ENCODE results near the gene CDH20.

CDH20 gene

DNA sequence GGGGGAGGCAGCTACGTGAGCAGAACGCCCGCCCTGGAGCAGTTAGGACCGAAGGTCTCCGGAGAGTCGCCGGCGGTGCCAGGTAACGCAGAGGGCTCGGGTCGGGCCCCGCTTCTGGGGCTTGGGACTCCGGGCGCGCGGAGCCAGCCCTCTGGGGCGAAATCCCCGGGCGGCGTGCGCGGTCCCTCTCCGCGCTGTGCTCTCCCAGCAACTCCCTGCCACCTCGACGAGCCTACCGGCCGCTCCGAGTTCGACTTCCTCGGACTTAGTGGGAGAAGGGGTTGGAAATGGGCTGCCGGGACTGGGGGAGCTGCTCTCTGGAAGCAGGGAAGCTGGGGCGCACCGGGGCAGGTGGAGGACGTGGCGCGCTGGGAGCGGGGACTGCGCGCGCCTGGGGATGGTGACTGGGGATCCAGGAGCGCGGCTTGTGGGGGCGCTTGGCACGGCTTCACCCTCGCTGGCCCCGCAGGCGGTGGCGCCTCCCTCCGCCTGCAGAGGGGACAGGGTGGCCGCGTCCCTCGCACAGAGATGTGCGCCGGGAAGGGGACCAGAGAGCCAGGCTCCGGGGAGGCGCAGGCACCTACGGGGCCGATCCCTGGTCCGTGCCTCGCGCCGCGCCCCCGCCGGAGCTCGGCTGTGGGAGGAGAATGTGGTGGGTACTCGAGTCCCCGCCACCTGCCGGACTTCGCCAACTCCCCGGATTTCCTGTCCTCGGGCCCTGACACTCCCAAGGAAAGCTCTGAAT is 688 bp downstream of the CDH20 start:
- no peak for DNase-seq (ENCODE audit: low spot score)
- Mint-ChIP-seq H3K27ac (no peak overlapping the region), H3K4me1 (ENCODE audit: low read depth) (no peaks in the 10 kb centered on the region), H3K27me3 (ENCODE audit: low read depth) (peaks cover 28% of the 10 kb centered on the region), H3K4me3 (no peak overlapping the region), H3K36me3 (ENCODE audit: low read depth) (no peaks in the 10 kb centered on the region), H3K9me3 (no peaks in the 10 kb centered on the region)

- H3K4me3 Mint-ChIP-seq, result no peak overlapping the region
Observed at GRCh38 chr18:61334491-61334850, 1.2 kb downstream of the CDH20 start.

GRCh38 chr18:61334951-61335683 is 1.9 kb downstream of the CDH20 start:
- H3K27me3 Mint-ChIP-seq (ENCODE audit: low read depth), result peaks cover 28% of the 10 kb centered on the region
- no peak overlapping the region for H3K27ac Mint-ChIP-seq
- no peak for DNase-seq (ENCODE audit: low spot score)
- no peaks in the 10 kb centered on the region for H3K9me3 Mint-ChIP-seq
- no peaks in the 10 kb centered on the region for H3K36me3 Mint-ChIP-seq (ENCODE audit: low read depth)
- H3K4me1 Mint-ChIP-seq (ENCODE audit: low read depth), result no peaks in the 10 kb centered on the region
- H3K4me3 Mint-ChIP-seq, result no peak overlapping the region

More at GRCh38 chr18:61334491-61334850, 1.2 kb downstream of the CDH20 start:
- Mint-ChIP-seq H3K9me3 (no peaks in the 10 kb centered on the region), H3K36me3 (ENCODE audit: low read depth) (no peaks in the 10 kb centered on the region), H3K27me3 (ENCODE audit: low read depth) (peaks cover 28% of the 10 kb centered on the region), H3K4me1 (ENCODE audit: low read depth) (no peaks in the 10 kb centered on the region), H3K27ac (no peak overlapping the region)
- no peak for DNase-seq (ENCODE audit: low spot score)

GRCh38 chr18:61335684-61336555 is 2.7 kb downstream of the CDH20 start:
- H3K36me3 Mint-ChIP-seq (ENCODE audit: low read depth), result no peaks in the 10 kb centered on the region
- no peak overlapping the region for H3K4me3 Mint-ChIP-seq
- DNase-seq (ENCODE audit: low spot score), result no peak
- no peaks in the 10 kb centered on the region for H3K4me1 Mint-ChIP-seq (ENCODE audit: low read depth)
- no peaks in the 10 kb centered on the region for H3K9me3 Mint-ChIP-seq
- H3K27me3 Mint-ChIP-seq (ENCODE audit: low read depth), result peaks cover 28% of the 10 kb centered on the region
- no peak overlapping the region for H3K27ac Mint-ChIP-seq

DNA sequence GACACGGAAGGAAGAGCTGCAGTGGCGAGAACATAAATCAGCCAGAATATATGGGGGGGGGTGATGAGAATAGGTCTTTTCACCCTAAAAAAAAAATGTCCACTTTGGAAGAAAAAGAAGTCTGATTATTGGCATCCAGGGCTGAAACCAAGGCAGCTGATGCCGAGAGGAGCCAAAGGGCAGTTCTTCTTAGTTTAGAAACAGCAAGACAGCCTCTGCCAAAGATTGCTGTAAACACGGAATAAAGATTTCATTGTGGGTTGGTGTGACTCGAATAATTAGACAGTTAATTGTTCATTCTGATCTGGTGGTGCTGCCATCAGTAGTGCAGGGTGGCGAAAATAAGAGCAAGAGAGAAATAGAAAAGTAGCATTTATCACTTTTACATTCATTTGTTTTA is 3.5 kb downstream of the CDH20 start:
- Mint-ChIP-seq H3K27ac (no peak overlapping the region), H3K4me1 (ENCODE audit: low read depth) (no peaks in the 10 kb centered on the region), H3K36me3 (ENCODE audit: low read depth) (no peaks in the 10 kb centered on the region), H3K4me3 (no peak overlapping the region), H3K9me3 (no peaks in the 10 kb centered on the region), H3K27me3 (ENCODE audit: low read depth) (peaks cover 26% of the 10 kb centered on the region)
- DNase-seq (ENCODE audit: low spot score), result no peak

GRCh38 chr18:61337527-61337926 is 4.3 kb downstream of the CDH20 start:
- Mint-ChIP-seq H3K36me3 (ENCODE audit: low read depth) (no peaks in the 10 kb centered on the region), H3K9me3 (no peaks in the 10 kb centered on the region), H3K27ac (no peak overlapping the region), H3K4me3 (no peak overlapping the region), H3K27me3 (ENCODE audit: low read depth) (peaks cover 26% of the 10 kb centered on the region), H3K4me1 (ENCODE audit: low read depth) (no peaks in the 10 kb centered on the region)
- no peak for DNase-seq (ENCODE audit: low spot score)

- Mint-ChIP-seq H3K27me3 (ENCODE audit: low read depth) (peaks cover 9% of the 10 kb centered on the region), H3K9me3 (no peaks in the 10 kb centered on the region), H3K4me1 (ENCODE audit: low read depth) (no peaks in the 10 kb centered on the region), H3K27ac (no peak overlapping the region), H3K36me3 (ENCODE audit: low read depth) (no peaks in the 10 kb centered on the region), H3K4me3 (no peak overlapping the region)
- DNase-seq (ENCODE audit: low spot score), result no peak
Observed at GRCh38 chr18:61340148-61340547, 6.9 kb downstream of the CDH20 start.

GRCh38 chr18:61348230-61348629 is 15.0 kb downstream of the CDH20 start:
- no peaks in the 10 kb centered on the region for H3K36me3 Mint-ChIP-seq (ENCODE audit: low read depth)
- H3K27me3 Mint-ChIP-seq (ENCODE audit: low read depth), result no peaks in the 10 kb centered on the region

DNA sequence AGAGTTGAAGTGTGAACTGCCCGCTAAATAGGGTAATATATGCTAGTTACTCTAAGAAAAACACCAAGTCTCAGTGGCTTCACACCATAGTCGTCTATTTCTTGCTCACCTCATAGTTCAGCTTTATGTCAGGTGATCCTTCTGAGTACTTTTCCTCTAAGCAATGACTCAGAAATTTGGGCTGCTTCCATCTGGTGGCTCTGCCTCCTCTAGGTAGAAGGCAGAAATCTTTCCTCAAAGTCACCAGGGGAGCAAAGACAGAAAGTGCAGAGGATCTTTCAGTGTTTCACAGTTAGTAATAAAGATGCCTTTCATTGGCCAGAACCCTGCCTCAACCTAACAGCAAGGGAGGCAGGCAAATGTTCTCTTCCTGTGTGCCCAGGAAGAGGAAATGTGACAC is 17.3 kb downstream of the CDH20 start:
- Mint-ChIP-seq H3K27me3 (ENCODE audit: low read depth) (no peaks in the 10 kb centered on the region), H3K4me3 (no peak overlapping the region), H3K4me1 (ENCODE audit: low read depth) (no peaks in the 10 kb centered on the region), H3K36me3 (ENCODE audit: low read depth) (no peaks in the 10 kb centered on the region), H3K9me3 (no peaks in the 10 kb centered on the region), H3K27ac (no peak overlapping the region)
- DNase-seq (ENCODE audit: low spot score), result no peak

More at GRCh38 chr18:61348230-61348629, 15.0 kb downstream of the CDH20 start:
- H3K4me1 Mint-ChIP-seq (ENCODE audit: low read depth), result no peaks in the 10 kb centered on the region
- no peak overlapping the region for H3K27ac Mint-ChIP-seq
- H3K9me3 Mint-ChIP-seq, result no peaks in the 10 kb centered on the region
- no peak overlapping the region for H3K4me3 Mint-ChIP-seq
- no peak for DNase-seq (ENCODE audit: low spot score)

DNA sequence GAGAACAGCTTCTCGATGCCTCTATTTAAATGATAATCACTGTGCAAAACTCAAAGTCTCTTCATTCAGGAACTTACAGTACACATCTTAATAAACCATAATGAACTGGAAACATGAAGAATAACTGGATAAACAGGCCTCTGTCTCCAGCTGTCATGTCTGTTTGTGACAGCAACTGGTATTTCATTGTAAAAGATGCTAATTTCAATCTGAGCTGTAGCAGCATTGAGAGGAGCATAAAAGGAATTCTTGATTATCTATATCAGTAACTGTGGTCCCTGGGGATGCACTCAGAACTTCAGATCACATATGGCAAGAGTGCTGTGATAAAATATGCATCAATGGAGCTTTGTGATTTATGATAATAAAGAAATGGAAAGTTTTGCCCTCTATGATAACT is 18.8 kb downstream of the CDH20 start:
- H3K4me3 Mint-ChIP-seq, result no peak overlapping the region
- H3K9me3 Mint-ChIP-seq, result no peaks in the 10 kb centered on the region
- H3K27ac Mint-ChIP-seq, result no peak overlapping the region
- no peaks in the 10 kb centered on the region for H3K36me3 Mint-ChIP-seq (ENCODE audit: low read depth)
- H3K4me1 Mint-ChIP-seq (ENCODE audit: low read depth), result no peaks in the 10 kb centered on the region
- no peaks in the 10 kb centered on the region for H3K27me3 Mint-ChIP-seq (ENCODE audit: low read depth)
- no peak for DNase-seq (ENCODE audit: low spot score)

DNA sequence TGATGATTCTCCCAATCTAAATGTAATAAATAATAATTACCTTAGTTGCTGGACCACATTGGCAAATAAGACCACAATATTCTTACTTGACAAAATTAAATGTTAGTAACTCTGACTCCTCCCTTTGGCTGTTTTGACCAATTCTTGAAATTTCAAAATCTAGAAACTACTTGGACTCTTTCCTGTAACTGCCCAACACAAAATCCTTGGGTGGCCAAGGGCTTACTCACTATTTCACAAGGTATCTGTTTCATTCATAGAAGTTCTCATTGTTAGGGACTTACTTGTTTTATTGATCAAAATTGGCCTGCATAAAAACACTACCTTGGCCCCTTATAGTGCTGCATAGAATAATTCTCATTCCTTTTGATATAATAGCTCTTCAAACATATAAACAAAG is 19.4 kb downstream of the CDH20 start:
- no peaks in the 10 kb centered on the region for H3K9me3 Mint-ChIP-seq
- H3K4me3 Mint-ChIP-seq, result no peak overlapping the region
- no peaks in the 10 kb centered on the region for H3K36me3 Mint-ChIP-seq (ENCODE audit: low read depth)
- H3K27ac Mint-ChIP-seq, result no peak overlapping the region
- DNase-seq (ENCODE audit: low spot score), result no peak
- no peaks in the 10 kb centered on the region for H3K4me1 Mint-ChIP-seq (ENCODE audit: low read depth)
- no peaks in the 10 kb centered on the region for H3K27me3 Mint-ChIP-seq (ENCODE audit: low read depth)

DNA sequence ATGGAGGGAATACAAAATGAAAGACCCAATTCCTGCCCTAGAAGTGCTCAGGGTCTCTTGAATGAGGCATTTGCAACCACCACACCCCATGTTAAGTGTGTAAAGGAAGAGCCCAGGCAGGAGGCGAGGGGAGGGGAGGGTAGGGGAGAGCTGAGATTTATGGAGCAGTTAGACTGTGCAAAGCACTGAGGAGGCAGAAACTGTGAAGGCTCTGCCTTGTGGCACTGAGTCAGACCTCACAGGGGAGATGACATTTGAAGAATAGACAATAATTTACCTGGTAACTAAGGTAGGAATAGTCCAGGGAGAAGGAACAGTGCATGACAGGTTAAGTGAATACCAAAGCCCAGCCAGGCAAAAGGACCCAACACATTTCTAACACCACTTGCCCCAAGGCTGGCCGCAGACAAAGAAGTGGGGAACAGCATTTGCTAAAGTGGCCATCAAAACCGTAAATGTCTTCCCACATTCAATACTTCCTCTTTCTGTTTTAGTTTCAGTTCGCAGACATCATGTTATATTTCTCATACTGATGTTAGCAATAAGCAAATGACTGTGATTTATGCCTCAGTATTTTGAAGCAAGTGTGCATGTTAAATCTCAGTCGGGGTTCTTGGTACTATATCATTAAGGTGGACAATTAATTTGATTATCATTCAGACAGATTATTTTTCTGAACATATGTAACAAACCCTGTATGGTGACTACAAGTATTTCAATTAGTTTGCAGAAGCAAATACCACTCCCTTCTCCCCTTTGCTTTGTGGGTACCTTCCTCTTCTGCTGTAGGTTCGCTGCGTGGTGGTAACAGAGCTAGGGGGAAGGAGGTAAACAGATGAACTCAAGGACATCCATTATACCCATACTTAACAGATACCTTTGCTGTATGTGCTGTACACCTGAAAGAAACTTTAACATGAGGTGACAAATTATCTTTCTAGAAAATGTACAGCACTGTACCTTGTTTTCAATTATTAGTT is 27.5 kb downstream of the CDH20 start:
- H3K36me3 Mint-ChIP-seq (ENCODE audit: low read depth), result no peaks in the 10 kb centered on the region
- no peak overlapping the region for H3K27ac Mint-ChIP-seq
- no peaks in the 10 kb centered on the region for H3K27me3 Mint-ChIP-seq (ENCODE audit: low read depth)
- no peak for DNase-seq (ENCODE audit: low spot score)
- H3K4me1 Mint-ChIP-seq (ENCODE audit: low read depth), result peaks cover 2% of the 10 kb centered on the region
- no peaks in the 10 kb centered on the region for H3K9me3 Mint-ChIP-seq
- no peak overlapping the region for H3K4me3 Mint-ChIP-seq

DNA sequence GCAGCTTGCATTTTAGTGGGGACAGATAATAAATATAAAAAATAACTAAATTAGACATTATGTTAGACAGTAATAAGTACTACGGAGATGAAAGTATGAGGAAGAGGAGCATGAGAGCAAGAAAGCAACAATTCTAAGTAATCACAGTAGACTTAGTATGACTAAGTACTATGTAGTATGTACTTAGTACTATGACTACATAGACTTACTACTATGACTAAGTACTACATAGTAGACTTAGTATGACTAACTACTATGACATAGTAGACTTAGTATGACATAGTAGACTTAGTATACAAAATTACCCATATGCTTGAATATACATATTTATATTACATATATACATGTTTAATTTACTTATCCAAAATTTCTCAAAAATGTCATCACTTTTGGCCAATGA is 29.3 kb downstream of the CDH20 start:
- Mint-ChIP-seq H3K4me1 (ENCODE audit: low read depth) (peaks cover 2% of the 10 kb centered on the region), H3K36me3 (ENCODE audit: low read depth) (no peaks in the 10 kb centered on the region), H3K27me3 (ENCODE audit: low read depth) (no peaks in the 10 kb centered on the region), H3K4me3 (no peak overlapping the region), H3K27ac (no peak overlapping the region), H3K9me3 (no peaks in the 10 kb centered on the region)
- DNase-seq (ENCODE audit: low spot score), result no peak

Data from T-helper 2 cell treated with Interferon-gamma antibody and Interleukin-4, amounts not matched to agents 5 μg/mL and 100 μg/mL, for 36 hours (primary cell).